Smooth muscle cell (in vitro differentiated cells): ENCODE measurements around the gene REG4. TPM values are rescaled to one million over a fixed set of nuclear protein-coding genes. Genes with fewer than 3 reads are reported as not detected.

Experiments
- DNase-seq: peaks from one replicate; lab custom pipeline; 2025; ENCODE audit not compliant: unreplicated experiment; lab: John Stamatoyannopoulos, UW
- H2AFZ ChIP-seq: fragments of 200-600 bp; sonication (generic); 2 replicates; pipeline ENCODE4 v1.6.0; 2016; ENCODE audit warnings: antibody characterized with exemption, low read depth, mild to moderate bottlenecking
- H3F3A ChIP-seq: fragments of 200-600 bp; sonication (generic); 2 replicates; pipeline ENCODE4 v1.6.0; 2017; ENCODE audit warnings: antibody characterized with exemption, low read depth
- H3K27ac ChIP-seq: fragments of 200-600 bp; sonication (generic); 2 replicates; pipeline ENCODE4 v1.5.1; 2016; ENCODE audit warnings: low read depth, mild to moderate bottlenecking
- H3K27me3 ChIP-seq: fragments of 200-600 bp; sonication (generic); 2 replicates; pipeline ENCODE4 v1.6.1; 2016; ENCODE audit warnings: low read depth, mild to moderate bottlenecking
- H3K36me3 ChIP-seq: fragments of 200-600 bp; sonication (generic); 2 replicates; pipeline ENCODE4 v1.5.1; 2016; ENCODE audit warnings: low read depth
- H3K4me1 ChIP-seq: fragments of 200-600 bp; sonication (generic); 2 replicates; pipeline ENCODE4 v1.5.1; 2016; ENCODE audit warnings: low read depth
- H3K4me2 ChIP-seq: fragments of 200-600 bp; sonication (generic); 2 replicates; pipeline ENCODE4 v1.6.0; 2016; ENCODE audit warnings: mild to moderate bottlenecking
- H3K4me3 ChIP-seq: fragments of 200-600 bp; sonication (generic); 2 replicates; pipeline ENCODE4 v1.5.1; 2016; ENCODE audit warnings: mild to moderate bottlenecking
- H3K79me2 ChIP-seq: fragments of 200-600 bp; sonication (generic); 2 replicates; pipeline ENCODE4 v1.6.0; 2016; ENCODE audit warnings: low read depth, mild to moderate bottlenecking
- H3K9ac ChIP-seq: fragments of 200-600 bp; sonication (generic); 2 replicates; pipeline ENCODE4 v1.6.0; 2016; ENCODE audit warnings: low read depth
- H3K9me3 ChIP-seq: fragments of 200-600 bp; sonication (generic); replicated peaks from 2 replicates; pipeline ENCODE4 v1.5.1; 2016; ENCODE audit warnings: low read depth
- H4K20me1 ChIP-seq: fragments of 200-600 bp; sonication (generic); 2 replicates; pipeline ENCODE4 v1.6.0; 2016; ENCODE audit warnings: low read depth
- CTCF ChIP-seq: fragments of 200-600 bp; sonication (generic); IDR thresholded peaks from 2 replicates; pipeline ENCODE4 v1.5.1; 2017; ENCODE audit warnings: borderline replicate concordance, mild to moderate bottlenecking, antibody characterized with exemption; ENCODE audit not compliant: insufficient read depth, poor library complexity, severe bottlenecking
- WGBS: methylation state at CpG from one replicate; pipeline ENCODE4 v1.1.7; 2016; ENCODE audit warnings: low lambda C conversion rate; 5-methylcytosine and 5-hydroxymethylcytosine counted together
- polyA plus RNA-seq: library from polyadenylated mRNA; unstranded; fragments of >200 nt; fragmentation: Nextera tagmentation; extraction: Ambion mirVana; gene quantifications from 2 replicates; pipeline ENCODE4 v1.2.1, GENCODE V29; 2016
- total RNA-seq: library from RNA; depleted of rRNA; stranded (reverse); fragments of >200 nt; gene quantifications from 2 replicates; pipeline ENCODE4 v1.2.3, GENCODE V29; 2014

REG4 gene
- total and polyA plus RNA-seq, 2 experiments from 2014 or later = not detected

GRCh38 chr1:119797606-119798005, 13.7 kb downstream of the REG4 start:
- H3K79me2 ChIP-seq = no peaks in the 10 kb centered on the region
- no peak overlapping the region for H2AFZ ChIP-seq
- no peaks in the 10 kb centered on the region for H3F3A ChIP-seq
- no peak overlapping the region for H3K4me3 ChIP-seq
- no peak for DNase-seq
- no peaks in the 10 kb centered on the region for H4K20me1 ChIP-seq
- H3K36me3 ChIP-seq = no peaks in the 10 kb centered on the region
- no peak for TF ChIP-seq CTCF
- no peaks in the 10 kb centered on the region for H3K27me3 ChIP-seq
- H3K27ac ChIP-seq = no peak overlapping the region
- no peaks in the 10 kb centered on the region for H3K9me3 ChIP-seq
- no peak overlapping the region for H3K4me2 ChIP-seq
- H3K9ac ChIP-seq = no peak overlapping the region
- no peaks in the 10 kb centered on the region for H3K4me1 ChIP-seq
- 94% methylated on average over 7 of the region's 7 CpGs for WGBS

- no peak for DNase-seq
- no peaks in the 10 kb centered on the region for H3K9me3 ChIP-seq
- H3K27me3 ChIP-seq = no peaks in the 10 kb centered on the region
- no peaks in the 10 kb centered on the region for H3K36me3 ChIP-seq
- H3K9ac ChIP-seq = no peak overlapping the region
- no peaks in the 10 kb centered on the region for H4K20me1 ChIP-seq
- H3F3A ChIP-seq = no peaks in the 10 kb centered on the region
- H3K4me2 ChIP-seq = no peak overlapping the region
- TF ChIP-seq CTCF = no peak
- H2AFZ ChIP-seq = no peak overlapping the region
- H3K4me3 ChIP-seq = no peak overlapping the region
- H3K79me2 ChIP-seq = no peaks in the 10 kb centered on the region
- 84% methylated on average over 1 of the region's 1 CpG for WGBS
- H3K27ac ChIP-seq = no peak overlapping the region
- no peaks in the 10 kb centered on the region for H3K4me1 ChIP-seq
These were observed 14.1 kb downstream of the REG4 start for GRCh38 chr1:119797162-119797561.

DNA sequence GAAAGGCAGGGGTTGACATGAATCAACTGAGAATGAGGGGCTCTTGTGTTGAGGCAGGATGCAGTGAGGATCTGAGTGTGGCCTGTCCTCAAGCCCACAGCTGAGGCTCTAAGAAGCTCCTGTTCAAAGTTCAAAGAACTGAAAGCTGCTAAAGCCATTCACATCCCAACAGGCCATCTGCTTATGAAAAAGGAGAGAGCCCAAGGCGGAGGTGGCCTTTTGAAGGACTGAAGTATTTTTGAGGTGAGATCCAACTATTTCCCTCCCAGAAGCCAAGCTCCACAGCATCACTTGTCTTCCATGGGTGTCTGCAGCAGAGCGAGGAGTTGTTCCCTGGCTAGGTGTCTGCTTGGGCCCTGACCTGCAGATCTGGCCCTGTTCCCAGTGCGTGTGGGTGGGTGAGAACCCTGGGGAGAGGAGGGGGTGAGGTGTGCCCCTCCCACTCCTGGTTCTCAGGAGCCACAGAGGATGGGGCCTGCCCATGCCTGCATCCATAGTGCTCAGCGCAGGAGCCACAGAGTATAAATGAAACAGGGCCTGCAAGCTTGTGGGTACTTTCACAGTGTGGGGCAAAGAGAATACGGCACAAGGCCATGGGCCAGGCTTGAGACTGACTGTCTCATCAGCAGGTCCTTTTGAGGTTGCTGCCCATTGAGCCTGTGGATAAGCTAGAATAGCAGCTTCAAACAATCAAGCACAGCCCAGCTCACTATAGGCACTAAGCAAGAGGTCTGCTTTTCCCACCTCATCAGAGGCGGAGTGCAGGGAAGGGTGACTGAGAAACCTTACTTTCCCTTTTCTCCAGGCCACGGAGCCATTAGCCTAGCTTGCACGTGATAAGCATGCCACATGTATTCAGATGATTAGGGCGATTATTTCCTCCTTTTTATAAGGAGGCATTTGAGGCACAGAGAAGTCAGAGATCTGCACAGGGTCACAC, 15.7 kb downstream of the REG4 start:
- Histone ChIP-seq H3F3A (no peaks in the 10 kb centered on the region), H3K4me2 (peak overlapping the region; percentile 53), H3K27ac (peak overlapping the region; percentile 46), H3K4me1 (peaks cover 9% of the 10 kb centered on the region), H2AFZ (no peak overlapping the region), H3K36me3 (no peaks in the 10 kb centered on the region), H3K9me3 (no peaks in the 10 kb centered on the region), H3K79me2 (no peaks in the 10 kb centered on the region), H3K9ac (no peak overlapping the region), H3K27me3 (no peaks in the 10 kb centered on the region), H3K4me3 (no peak overlapping the region), H4K20me1 (no peaks in the 10 kb centered on the region)
- DNase-seq = no peak
- 81% methylated on average over 9 of the region's 9 CpGs for WGBS
- no peak for TF ChIP-seq CTCF
